Ishikawa (cell line): Measurements from ENCODE around the gene CDH13.

ENCODE experiments used
- CEBPB ChIP-seq: IDR thresholded peaks from 2 replicates; pipeline ENCODE4 v1.6.1; 2012
- CREB1 ChIP-seq: IDR thresholded peaks from 2 replicates; pipeline ENCODE4 v1.6.1; 2012; ENCODE audit warnings: low read depth
- EGR1 ChIP-seq: IDR thresholded peaks from 2 replicates; pipeline ENCODE4 v1.6.1; 2012
- EP300 ChIP-seq: IDR thresholded peaks from 2 replicates; pipeline ENCODE4 v1.6.1; 2012; ENCODE audit warnings: borderline replicate concordance
- FOXM1 ChIP-seq: IDR thresholded peaks from 2 replicates; pipeline ENCODE4 v1.6.1; 2012; ENCODE audit warnings: low read depth, borderline replicate concordance
- MAX ChIP-seq: IDR thresholded peaks from 2 replicates; pipeline ENCODE4 v1.6.1; 2012
- NFIC ChIP-seq: IDR thresholded peaks from 2 replicates; pipeline ENCODE4 v1.6.1; 2012
- RAD21 ChIP-seq: IDR thresholded peaks from 2 replicates; pipeline ENCODE4 v1.6.1; 2012; ENCODE audit warnings: low read depth
- TAF1 ChIP-seq: IDR thresholded peaks from 2 replicates; pipeline ENCODE4 v1.6.1; 2012; ENCODE audit warnings: low read depth, mild to moderate bottlenecking
- TCF12 ChIP-seq: IDR thresholded peaks from 2 replicates; pipeline ENCODE4 v1.6.1; 2012; ENCODE audit warnings: low read depth
- TEAD4 ChIP-seq: IDR thresholded peaks from 2 replicates; pipeline ENCODE4 v1.6.1; 2012
- USF1 ChIP-seq: IDR thresholded peaks from 2 replicates; pipeline ENCODE4 v1.6.1; 2012
- YY1 ChIP-seq: IDR thresholded peaks from 2 replicates; pipeline ENCODE4 v1.6.1; 2012; ENCODE audit warnings: low read depth
- ZBTB7A ChIP-seq: IDR thresholded peaks from 2 replicates; pipeline ENCODE4 v1.6.1; 2012; ENCODE audit warnings: low read depth
- TF ChIP-seq, protein P1 (sequence below): IDR thresholded peaks from 2 replicates; pipeline ENCODE4 v1.6.1; 2012; ENCODE audit warnings: low read depth, mild to moderate bottlenecking

Gene CDH13

GRCh38 chr16:82587289-82587688 lies 39.5 kb upstream of the CDH13 start:
- TF ChIP-seq USF1 (no peak), EP300 (no peak), EGR1 (no peak), FOXM1 (no peak), TAF1 (no peak), TEAD4 (no peak), CEBPB (no peak), MAX (no peak), ZBTB7A (no peak), RAD21 (no peak), TCF12 (no peak), CREB1 (no peak), YY1 (no peak), NFIC (no peak)
- TF ChIP-seq, protein P1, sequence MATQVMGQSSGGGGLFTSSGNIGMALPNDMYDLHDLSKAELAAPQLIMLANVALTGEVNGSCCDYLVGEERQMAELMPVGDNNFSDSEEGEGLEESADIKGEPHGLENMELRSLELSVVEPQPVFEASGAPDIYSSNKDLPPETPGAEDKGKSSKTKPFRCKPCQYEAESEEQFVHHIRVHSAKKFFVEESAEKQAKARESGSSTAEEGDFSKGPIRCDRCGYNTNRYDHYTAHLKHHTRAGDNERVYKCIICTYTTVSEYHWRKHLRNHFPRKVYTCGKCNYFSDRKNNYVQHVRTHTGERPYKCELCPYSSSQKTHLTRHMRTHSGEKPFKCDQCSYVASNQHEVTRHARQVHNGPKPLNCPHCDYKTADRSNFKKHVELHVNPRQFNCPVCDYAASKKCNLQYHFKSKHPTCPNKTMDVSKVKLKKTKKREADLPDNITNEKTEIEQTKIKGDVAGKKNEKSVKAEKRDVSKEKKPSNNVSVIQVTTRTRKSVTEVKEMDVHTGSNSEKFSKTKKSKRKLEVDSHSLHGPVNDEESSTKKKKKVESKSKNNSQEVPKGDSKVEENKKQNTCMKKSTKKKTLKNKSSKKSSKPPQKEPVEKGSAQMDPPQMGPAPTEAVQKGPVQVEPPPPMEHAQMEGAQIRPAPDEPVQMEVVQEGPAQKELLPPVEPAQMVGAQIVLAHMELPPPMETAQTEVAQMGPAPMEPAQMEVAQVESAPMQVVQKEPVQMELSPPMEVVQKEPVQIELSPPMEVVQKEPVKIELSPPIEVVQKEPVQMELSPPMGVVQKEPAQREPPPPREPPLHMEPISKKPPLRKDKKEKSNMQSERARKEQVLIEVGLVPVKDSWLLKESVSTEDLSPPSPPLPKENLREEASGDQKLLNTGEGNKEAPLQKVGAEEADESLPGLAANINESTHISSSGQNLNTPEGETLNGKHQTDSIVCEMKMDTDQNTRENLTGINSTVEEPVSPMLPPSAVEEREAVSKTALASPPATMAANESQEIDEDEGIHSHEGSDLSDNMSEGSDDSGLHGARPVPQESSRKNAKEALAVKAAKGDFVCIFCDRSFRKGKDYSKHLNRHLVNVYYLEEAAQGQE: no peak

- TF ChIP-seq, protein P1: no peak
- TF ChIP-seq TEAD4 (no peak), EGR1 (no peak), YY1 (no peak), MAX (no peak), FOXM1 (no peak), CEBPB (no peak), RAD21 (no peak), TCF12 (no peak), NFIC (no peak), USF1 (no peak), CREB1 (no peak), TAF1 (no peak), EP300 (no peak), ZBTB7A (no peak)
Measured at GRCh38 chr16:82589407-82589806, 37.4 kb upstream of the CDH13 start.

GRCh38 chr16:82594114-82594513 lies 32.7 kb upstream of the CDH13 start:
- TF ChIP-seq EGR1: no peak
- TF ChIP-seq TCF12: no peak
- no peak for TF ChIP-seq CREB1
- no peak for TF ChIP-seq USF1
- TF ChIP-seq NFIC: no peak
- no peak for TF ChIP-seq ZBTB7A
- no peak for TF ChIP-seq TEAD4

GRCh38 chr16:82598771-82599170 lies 28.0 kb upstream of the CDH13 start:
- TF ChIP-seq CEBPB (no peak), RAD21 (no peak), YY1 (no peak), TAF1 (no peak), ZBTB7A (no peak), TEAD4 (no peak), EP300 (no peak), EGR1 (no peak), NFIC (no peak), USF1 (no peak), MAX (no peak), FOXM1 (no peak), CREB1 (no peak), TCF12 (no peak)
- TF ChIP-seq, protein P1: no peak
